Measurements from ENCODE around the gene HS3ST1.
A peak's percentile ranks its signal among the peaks of the same experiment; 100 is the strongest.

The HS3ST1 gene

GRCh38 chr4:11431111-11431510 lies 2.4 kb upstream of the HS3ST1 start:
- H3K27me3 ChIP-seq (ENCODE audit: insufficient read depth, low read length), result peaks cover 58% of the 10 kb centered on the region
- 93% methylated on average over 4 of the region's 4 CpGs for WGBS
- H3K36me3 ChIP-seq (ENCODE audit: insufficient read depth, low read length), result no peaks in the 10 kb centered on the region
- no peak overlapping the region for H3K27ac ChIP-seq (ENCODE audit: low read depth, low read length)
- H3K9me3 ChIP-seq (ENCODE audit: insufficient read depth, low read depth, low read length), result no peaks in the 10 kb centered on the region
- H3K4me3 ChIP-seq (ENCODE audit: low read length), result no peak overlapping the region
- peaks cover 17% of the 10 kb centered on the region for H3K4me1 ChIP-seq (ENCODE audit: insufficient read depth, low read length)
- no peak overlapping the region for H3K9ac ChIP-seq (ENCODE audit: low read depth, low read length)

GRCh38 chr4:11430536-11430935 lies 1.8 kb upstream of the HS3ST1 start:
- 93% methylated on average over 2 of the region's 2 CpGs for WGBS
- Histone ChIP-seq H3K36me3 (ENCODE audit: insufficient read depth, low read length) (no peaks in the 10 kb centered on the region), H3K9me3 (ENCODE audit: insufficient read depth, low read depth, low read length) (no peaks in the 10 kb centered on the region), H3K4me3 (ENCODE audit: low read length) (no peak overlapping the region), H3K9ac (ENCODE audit: low read depth, low read length) (no peak overlapping the region), H3K4me1 (ENCODE audit: insufficient read depth, low read length) (peaks cover 17% of the 10 kb centered on the region), H3K27me3 (ENCODE audit: insufficient read depth, low read length) (peaks cover 64% of the 10 kb centered on the region), H3K27ac (ENCODE audit: low read depth, low read length) (no peak overlapping the region)

- Histone ChIP-seq H3K27me3 (ENCODE audit: insufficient read depth, low read length) (peaks cover 66% of the 10 kb centered on the region), H3K36me3 (ENCODE audit: insufficient read depth, low read length) (no peaks in the 10 kb centered on the region), H3K27ac (ENCODE audit: low read depth, low read length) (no peak overlapping the region), H3K4me1 (ENCODE audit: insufficient read depth, low read length) (peaks cover 17% of the 10 kb centered on the region), H3K9me3 (ENCODE audit: insufficient read depth, low read depth, low read length) (no peaks in the 10 kb centered on the region), H3K9ac (ENCODE audit: low read depth, low read length) (no peak overlapping the region), H3K4me3 (ENCODE audit: low read length) (peak overlapping the region; percentile 74)
- 17% methylated on average over 6 of the region's 8 CpGs for WGBS
Measured at GRCh38 chr4:11429699-11430045, 978 bp upstream of the HS3ST1 start.

- under 1% methylated on average over 63 of the region's 64 CpGs for WGBS
- no peak overlapping the region for H3K27ac ChIP-seq (ENCODE audit: low read depth, low read length)
- H3K9me3 ChIP-seq (ENCODE audit: insufficient read depth, low read depth, low read length), result no peaks in the 10 kb centered on the region
- H3K4me1 ChIP-seq (ENCODE audit: insufficient read depth, low read length), result peaks cover 17% of the 10 kb centered on the region
- peak overlapping the region; percentile 74 for H3K4me3 ChIP-seq (ENCODE audit: low read length)
- H3K36me3 ChIP-seq (ENCODE audit: insufficient read depth, low read length), result no peaks in the 10 kb centered on the region
- peaks cover 66% of the 10 kb centered on the region for H3K27me3 ChIP-seq (ENCODE audit: insufficient read depth, low read length)
- peak overlapping the region; percentile 67 for H3K9ac ChIP-seq (ENCODE audit: low read depth, low read length)
Measured at GRCh38 chr4:11428899-11429698, 405 bp upstream of the HS3ST1 start.

- Histone ChIP-seq H3K27ac (ENCODE audit: low read depth, low read length) (no peak overlapping the region), H3K4me3 (ENCODE audit: low read length) (peak overlapping the region; percentile 74), H3K36me3 (ENCODE audit: insufficient read depth, low read length) (no peaks in the 10 kb centered on the region), H3K9me3 (ENCODE audit: insufficient read depth, low read depth, low read length) (no peaks in the 10 kb centered on the region), H3K27me3 (ENCODE audit: insufficient read depth, low read length) (peaks cover 66% of the 10 kb centered on the region), H3K4me1 (ENCODE audit: insufficient read depth, low read length) (peaks cover 17% of the 10 kb centered on the region), H3K9ac (ENCODE audit: low read depth, low read length) (no peak overlapping the region)
- WGBS, result 2% methylated on average over 45 of the region's 45 CpGs
Measured at GRCh38 chr4:11427121-11427996, 1.3 kb downstream of the HS3ST1 start.

- WGBS, result 12% methylated on average over 7 of the region's 10 CpGs
- H3K9me3 ChIP-seq (ENCODE audit: insufficient read depth, low read depth, low read length), result no peaks in the 10 kb centered on the region
- peaks cover 63% of the 10 kb centered on the region for H3K27me3 ChIP-seq (ENCODE audit: insufficient read depth, low read length)
- H3K27ac ChIP-seq (ENCODE audit: low read depth, low read length), result no peak overlapping the region
- H3K9ac ChIP-seq (ENCODE audit: low read depth, low read length), result no peak overlapping the region
- H3K4me1 ChIP-seq (ENCODE audit: insufficient read depth, low read length), result peaks cover 17% of the 10 kb centered on the region
- H3K36me3 ChIP-seq (ENCODE audit: insufficient read depth, low read length), result no peaks in the 10 kb centered on the region
- peak overlapping the region; percentile 74 for H3K4me3 ChIP-seq (ENCODE audit: low read length)
Measured at GRCh38 chr4:11426731-11427120, 2.0 kb downstream of the HS3ST1 start.

GRCh38 chr4:11426003-11426402 lies 2.7 kb downstream of the HS3ST1 start:
- H3K36me3 ChIP-seq (ENCODE audit: insufficient read depth, low read length), result no peaks in the 10 kb centered on the region
- no peak overlapping the region for H3K9ac ChIP-seq (ENCODE audit: low read depth, low read length)
- H3K4me3 ChIP-seq (ENCODE audit: low read length), result no peak overlapping the region
- peaks cover 56% of the 10 kb centered on the region for H3K27me3 ChIP-seq (ENCODE audit: insufficient read depth, low read length)
- H3K9me3 ChIP-seq (ENCODE audit: insufficient read depth, low read depth, low read length), result no peaks in the 10 kb centered on the region
- peaks cover 17% of the 10 kb centered on the region for H3K4me1 ChIP-seq (ENCODE audit: insufficient read depth, low read length)
- 91% methylated on average over 3 of the region's 3 CpGs for WGBS
- H3K27ac ChIP-seq (ENCODE audit: low read depth, low read length), result no peak overlapping the region

GRCh38 chr4:11424856-11425255 lies 3.8 kb downstream of the HS3ST1 start:
- 90% methylated on average over 5 of the region's 5 CpGs for WGBS
- H3K36me3 ChIP-seq (ENCODE audit: insufficient read depth, low read length), result no peaks in the 10 kb centered on the region
- H3K4me3 ChIP-seq (ENCODE audit: low read length), result no peak overlapping the region
- H3K4me1 ChIP-seq (ENCODE audit: insufficient read depth, low read length), result peaks cover 10% of the 10 kb centered on the region
- H3K9me3 ChIP-seq (ENCODE audit: insufficient read depth, low read depth, low read length), result no peaks in the 10 kb centered on the region
- H3K9ac ChIP-seq (ENCODE audit: low read depth, low read length), result no peak overlapping the region
- H3K27ac ChIP-seq (ENCODE audit: low read depth, low read length), result no peak overlapping the region
- H3K27me3 ChIP-seq (ENCODE audit: insufficient read depth, low read length), result peaks cover 45% of the 10 kb centered on the region

- Histone ChIP-seq H3K9ac (ENCODE audit: low read depth, low read length) (no peak overlapping the region), H3K27me3 (ENCODE audit: insufficient read depth, low read length) (peaks cover 36% of the 10 kb centered on the region), H3K9me3 (ENCODE audit: insufficient read depth, low read depth, low read length) (no peaks in the 10 kb centered on the region), H3K27ac (ENCODE audit: low read depth, low read length) (no peak overlapping the region), H3K36me3 (ENCODE audit: insufficient read depth, low read length) (no peaks in the 10 kb centered on the region), H3K4me1 (ENCODE audit: insufficient read depth, low read length) (peaks cover 8% of the 10 kb centered on the region; the same call in 1 of the 2 replicates), H3K4me3 (ENCODE audit: low read length) (no peak overlapping the region)
- 64% methylated on average over 4 of the region's 4 CpGs for WGBS
Measured at GRCh38 chr4:11424000-11424399, 4.7 kb downstream of the HS3ST1 start.

- Histone ChIP-seq H3K9ac (ENCODE audit: low read depth, low read length) (no peak overlapping the region), H3K36me3 (ENCODE audit: insufficient read depth, low read length) (no peaks in the 10 kb centered on the region), H3K4me1 (ENCODE audit: insufficient read depth, low read length) (peaks cover 8% of the 10 kb centered on the region; the same call in 1 of the 2 replicates), H3K4me3 (ENCODE audit: low read length) (no peak overlapping the region), H3K9me3 (ENCODE audit: insufficient read depth, low read depth, low read length) (no peaks in the 10 kb centered on the region), H3K27ac (ENCODE audit: low read depth, low read length) (no peak overlapping the region), H3K27me3 (ENCODE audit: insufficient read depth, low read length) (peaks cover 31% of the 10 kb centered on the region)
- 77% methylated on average over 6 of the region's 6 CpGs for WGBS
Measured at GRCh38 chr4:11423465-11423864, 5.2 kb downstream of the HS3ST1 start.

GRCh38 chr4:11421116-11421515 lies 7.6 kb downstream of the HS3ST1 start:
- Histone ChIP-seq H3K27ac (ENCODE audit: low read depth, low read length) (no peak overlapping the region), H3K27me3 (ENCODE audit: insufficient read depth, low read length) (peaks cover 8% of the 10 kb centered on the region), H3K4me1 (ENCODE audit: insufficient read depth, low read length) (no peaks in the 10 kb centered on the region), H3K4me3 (ENCODE audit: low read length) (no peak overlapping the region), H3K9me3 (ENCODE audit: insufficient read depth, low read depth, low read length) (no peaks in the 10 kb centered on the region), H3K36me3 (ENCODE audit: insufficient read depth, low read length) (no peaks in the 10 kb centered on the region), H3K9ac (ENCODE audit: low read depth, low read length) (no peak overlapping the region)
- WGBS, result 96% methylated on average over 3 of the region's 3 CpGs
